Gastroesophageal sphincter (tissue), 4 donors: ENCODE results near the gene CAPG. TPM values are rescaled to one million over a fixed set of nuclear protein-coding genes. Genes with fewer than 3 reads are reported as not detected.

ENCODE experiments used
- ATAC-seq: fragments of 150-250 bp; one replicate; pipeline ENCODE4 v1.9.1; 2016; ENCODE audit warnings: mild to moderate bottlenecking, moderate library complexity
- H3K27ac ChIP-seq, 4 donors: fragments of 200-600 bp; sonication (generic) in 3 of 4; 1 replicate in 3 of 4; 2 replicates in 1 of 4; pipeline ENCODE4 v1.5.1; 2016 to 2019
- H3K27me3 ChIP-seq: fragments of 200-600 bp; sonication (generic); one replicate; pipeline ENCODE4 v1.5.1; 2019
- H3K36me3 ChIP-seq, 2 donors: fragments of 200-600 bp; sonication (generic); one replicate each; pipeline ENCODE4 v1.5.1; 2019; ENCODE audit warnings: control low read depth in 1 of 2
- H3K4me1 ChIP-seq, 3 donors: fragments of 200-600 bp; sonication (generic); 1 replicate in 2 of 3; 2 replicates in 1 of 3; pipeline ENCODE4 v1.5.1; 2016 to 2019; ENCODE audit warnings: control low read depth in 2 of 3
- H3K4me3 ChIP-seq, 2 donors: fragments of 200-600 bp; sonication (generic); one replicate each; pipeline ENCODE4 v1.5.1; 2019; ENCODE audit warnings: mild to moderate bottlenecking in 1 of 2, moderate library complexity in 1 of 2
- H3K9me3 ChIP-seq, 3 donors: fragments of 200-600 bp; sonication (generic); one replicate each; pipeline ENCODE4 v1.5.1; 2017 to 2019; ENCODE audit warnings: control low read depth in 2 of 3
- EP300 ChIP-seq: sonication (generic); formaldehyde crosslinking; IDR thresholded peaks from one replicate; pipeline ENCODE4 v1.6.1; 2017; ENCODE audit warnings: antibody characterized with exemption, mild to moderate bottlenecking
- POLR2A ChIP-seq, 2 donors: fragments of 450-650 bp; IDR thresholded peaks; one replicate each; pipeline ENCODE4 v1.6.1; 2017; ENCODE audit warnings: antibody characterized with exemption in 2 of 2, mild to moderate bottlenecking in 2 of 2, moderate library complexity in 1 of 2
- POLR2AphosphoS5 ChIP-seq: sonication (generic); formaldehyde crosslinking; IDR thresholded peaks from one replicate; pipeline ENCODE4 v1.6.1; 2017; ENCODE audit warnings: antibody characterized with exemption
- WGBS, 2 donors: methylation state at CpG; one replicate each; pipeline ENCODE4 v1.1.5; 2018; ENCODE audit warnings: low coverage in 1 of 2; 5-methylcytosine and 5-hydroxymethylcytosine counted together
- total RNA-seq, 4 donors: library from RNA; depleted of rRNA; stranded (reverse); fragments of >200 nt; gene quantifications; one replicate each; pipeline ENCODE4 v1.1.0, GENCODE V29; 2016
- TF ChIP-seq, protein P1 (sequence below), 4 experiments: fragments of 200-600 bp in 2 of 4; fragments of 450-650 bp in 2 of 4; sonication (generic) in 1 of 4; IDR thresholded peaks; one replicate each; pipeline ENCODE4 v1.5.1; 2017 to 2019; ENCODE audit warnings: antibody characterized with exemption in 4 of 4, mild to moderate bottlenecking in 2 of 4, moderate library complexity in 2 of 4

The CAPG gene
- total RNA-seq, 4 donors from 2014 or later: 42.2 to 69.2 (median 60.2) TPM

DNA sequence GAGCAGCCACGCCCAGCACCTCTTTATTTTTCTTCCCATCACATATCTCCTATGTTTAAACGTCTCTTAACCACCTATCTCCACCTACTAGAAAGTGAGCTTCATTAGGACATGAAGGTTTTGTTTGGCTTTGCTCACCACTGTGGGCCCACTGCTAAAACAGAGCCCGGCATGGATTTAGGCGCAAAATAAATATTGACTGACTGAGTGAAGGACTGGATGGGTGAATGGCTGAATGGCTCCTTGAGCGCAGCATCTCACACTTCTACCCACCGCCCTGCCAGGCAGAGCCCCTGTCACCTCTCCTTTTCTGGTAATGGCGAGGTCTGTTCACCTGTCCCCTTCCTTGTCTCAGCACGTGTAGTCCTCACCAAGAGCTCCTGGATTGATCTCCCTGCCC lies 10.1 kb downstream of the CAPG start:
- Histone ChIP-seq H3K27me3 (no peaks in the 10 kb centered on the region), H3K9me3 (no peaks in the 10 kb centered on the region), H3K36me3 (peaks cover 0 to 31% of the 10 kb centered on the region in 2 donors), H3K4me1 (peaks cover 0 to 30% (median 0%) of the 10 kb centered on the region in 3 donors), H3K27ac (no peak overlapping the region), H3K4me3 (no peak overlapping the region)
- WGBS, 2 donors: 95 to 97% methylated on average over 5 to 8 of the region's 8 CpGs
- ATAC-seq: no peak
- TF ChIP-seq EP300 (no peak), POLR2A (IDR thresholded peaks at IDR 0.05) (no peak), POLR2AphosphoS5 (no peak)
- TF ChIP-seq, protein P1, sequence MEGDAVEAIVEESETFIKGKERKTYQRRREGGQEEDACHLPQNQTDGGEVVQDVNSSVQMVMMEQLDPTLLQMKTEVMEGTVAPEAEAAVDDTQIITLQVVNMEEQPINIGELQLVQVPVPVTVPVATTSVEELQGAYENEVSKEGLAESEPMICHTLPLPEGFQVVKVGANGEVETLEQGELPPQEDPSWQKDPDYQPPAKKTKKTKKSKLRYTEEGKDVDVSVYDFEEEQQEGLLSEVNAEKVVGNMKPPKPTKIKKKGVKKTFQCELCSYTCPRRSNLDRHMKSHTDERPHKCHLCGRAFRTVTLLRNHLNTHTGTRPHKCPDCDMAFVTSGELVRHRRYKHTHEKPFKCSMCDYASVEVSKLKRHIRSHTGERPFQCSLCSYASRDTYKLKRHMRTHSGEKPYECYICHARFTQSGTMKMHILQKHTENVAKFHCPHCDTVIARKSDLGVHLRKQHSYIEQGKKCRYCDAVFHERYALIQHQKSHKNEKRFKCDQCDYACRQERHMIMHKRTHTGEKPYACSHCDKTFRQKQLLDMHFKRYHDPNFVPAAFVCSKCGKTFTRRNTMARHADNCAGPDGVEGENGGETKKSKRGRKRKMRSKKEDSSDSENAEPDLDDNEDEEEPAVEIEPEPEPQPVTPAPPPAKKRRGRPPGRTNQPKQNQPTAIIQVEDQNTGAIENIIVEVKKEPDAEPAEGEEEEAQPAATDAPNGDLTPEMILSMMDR (IDR thresholded peaks at IDR 0.05): no peak

DNA sequence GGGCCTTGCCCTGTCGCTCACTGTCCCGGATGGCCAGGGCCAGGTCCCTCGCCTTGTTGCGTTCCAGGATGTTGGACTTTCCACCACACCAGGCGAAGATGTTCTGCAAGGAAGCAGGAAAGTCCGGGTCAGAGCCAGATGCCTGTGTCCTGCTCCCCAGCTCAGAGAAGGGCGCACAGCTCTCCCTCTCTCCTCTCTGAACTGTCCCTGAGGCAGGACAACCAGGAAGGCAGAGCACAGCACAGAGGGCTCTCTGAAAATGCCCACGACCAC lies 11.0 kb downstream of the CAPG start:
- no peak for TF ChIP-seq POLR2A (IDR thresholded peaks at IDR 0.05)
- H3K4me1 ChIP-seq: peaks cover 0 to 35% (median 0%) of the 10 kb centered on the region in 3 donors
- no peak overlapping the region for H3K27ac ChIP-seq
- no peak for ATAC-seq
- H3K4me3 ChIP-seq: no peak overlapping the region
- H3K27me3 ChIP-seq: no peaks in the 10 kb centered on the region
- H3K36me3 ChIP-seq: peaks cover 0 to 40% of the 10 kb centered on the region in 2 donors
- no peaks in the 10 kb centered on the region for H3K9me3 ChIP-seq
- WGBS, 2 donors: 100% methylated on average over 2 of the region's 8 CpGs; no CpG with 5 or more reads in 1 of the 2 donors

DNA sequence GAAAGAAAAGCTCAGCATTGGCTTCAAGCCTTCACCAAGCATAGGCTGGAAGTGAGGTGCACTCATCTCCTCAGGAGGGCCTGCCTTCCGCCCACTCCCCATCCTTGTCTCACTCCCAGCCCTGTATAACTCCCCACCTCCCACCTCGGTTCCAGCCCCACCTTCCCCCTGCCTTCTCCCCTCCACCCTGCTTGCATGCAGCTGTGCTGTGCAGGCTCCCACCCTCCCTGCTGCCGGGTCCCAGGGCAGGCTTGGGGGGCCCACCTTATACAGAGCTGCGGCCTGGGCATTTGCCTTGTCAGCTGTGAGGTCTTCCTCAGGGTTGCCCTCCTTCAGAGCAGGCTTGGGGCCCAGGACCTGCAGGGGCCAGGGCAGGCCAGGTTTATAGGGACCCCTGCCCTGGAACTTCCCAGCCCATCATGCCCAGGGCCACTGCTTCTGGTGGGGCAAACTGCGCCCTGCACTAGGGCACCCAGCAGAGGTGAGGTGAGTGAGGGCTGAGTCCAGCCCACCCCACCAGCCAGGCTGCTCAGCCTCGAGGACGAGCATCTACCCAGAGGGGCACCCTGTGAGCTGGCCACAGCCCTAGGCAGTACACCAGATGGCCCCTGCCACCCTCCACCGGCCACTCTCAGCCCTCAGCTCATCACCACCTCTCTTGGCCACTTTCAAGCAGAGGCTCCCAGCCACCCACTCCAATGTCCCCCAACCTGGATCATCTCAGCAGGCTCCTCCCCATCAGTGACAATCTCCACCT lies 11.6 kb downstream of the CAPG start:
- ATAC-seq: no peak
- WGBS, 2 donors: 75% methylated on average over 2 of the region's 8 CpGs; no CpG with 5 or more reads in 1 of the 2 donors
- peak overlapping the region in 1 of 4 donors; percentile 77 for H3K27ac ChIP-seq

DNA sequence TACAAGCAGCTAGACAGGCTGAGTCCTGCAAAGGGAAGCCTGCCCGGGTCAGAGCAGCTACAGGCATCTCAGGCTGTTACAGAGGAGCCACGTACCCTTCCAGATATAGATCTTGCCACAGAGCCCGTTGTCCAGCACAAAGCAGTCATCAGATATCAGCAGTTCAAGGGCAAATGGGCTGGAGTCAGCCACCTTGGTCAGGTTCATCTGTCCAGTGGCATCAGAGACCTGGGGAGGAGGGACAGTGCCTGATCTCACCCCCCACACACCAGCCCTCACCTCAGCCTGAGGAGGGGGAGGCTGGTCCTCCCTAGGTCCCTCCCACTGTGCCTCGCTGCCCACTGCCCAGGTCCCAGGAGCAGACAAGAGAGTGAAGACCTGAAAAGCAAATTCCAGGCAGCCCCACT lies 12.2 kb downstream of the CAPG start:
- Histone ChIP-seq H3K4me3 (no peak overlapping the region), H3K36me3 (peaks cover 0 to 44% of the 10 kb centered on the region in 2 donors), H3K27ac (peak overlapping the region in 1 of 4 donors; percentile 77), H3K9me3 (no peaks in the 10 kb centered on the region), H3K4me1 (peaks cover 0 to 39% (median 0%) of the 10 kb centered on the region in 3 donors), H3K27me3 (no peaks in the 10 kb centered on the region)
- WGBS, 2 donors: 75% methylated on average over 3 of the region's 4 CpGs; no CpG with 5 or more reads in 1 of the 2 donors
- no peak for ATAC-seq
- TF ChIP-seq, protein P1 (IDR thresholded peaks at IDR 0.05): no peak
- TF ChIP-seq POLR2AphosphoS5 (no peak), POLR2A (IDR thresholded peaks at IDR 0.05) (no peak), EP300 (no peak)

More for the DNA sequence above, 11.6 kb downstream of the CAPG start:
- Histone ChIP-seq H3K27me3 (no peaks in the 10 kb centered on the region), H3K4me3 (no peak overlapping the region), H3K36me3 (peaks cover 0 to 44% of the 10 kb centered on the region in 2 donors), H3K9me3 (no peaks in the 10 kb centered on the region), H3K4me1 (peaks cover 0 to 39% (median 0%) of the 10 kb centered on the region in 3 donors)
- TF ChIP-seq, protein P1 (IDR thresholded peaks at IDR 0.05): no peak
- no peak for TF ChIP-seq EP300

DNA sequence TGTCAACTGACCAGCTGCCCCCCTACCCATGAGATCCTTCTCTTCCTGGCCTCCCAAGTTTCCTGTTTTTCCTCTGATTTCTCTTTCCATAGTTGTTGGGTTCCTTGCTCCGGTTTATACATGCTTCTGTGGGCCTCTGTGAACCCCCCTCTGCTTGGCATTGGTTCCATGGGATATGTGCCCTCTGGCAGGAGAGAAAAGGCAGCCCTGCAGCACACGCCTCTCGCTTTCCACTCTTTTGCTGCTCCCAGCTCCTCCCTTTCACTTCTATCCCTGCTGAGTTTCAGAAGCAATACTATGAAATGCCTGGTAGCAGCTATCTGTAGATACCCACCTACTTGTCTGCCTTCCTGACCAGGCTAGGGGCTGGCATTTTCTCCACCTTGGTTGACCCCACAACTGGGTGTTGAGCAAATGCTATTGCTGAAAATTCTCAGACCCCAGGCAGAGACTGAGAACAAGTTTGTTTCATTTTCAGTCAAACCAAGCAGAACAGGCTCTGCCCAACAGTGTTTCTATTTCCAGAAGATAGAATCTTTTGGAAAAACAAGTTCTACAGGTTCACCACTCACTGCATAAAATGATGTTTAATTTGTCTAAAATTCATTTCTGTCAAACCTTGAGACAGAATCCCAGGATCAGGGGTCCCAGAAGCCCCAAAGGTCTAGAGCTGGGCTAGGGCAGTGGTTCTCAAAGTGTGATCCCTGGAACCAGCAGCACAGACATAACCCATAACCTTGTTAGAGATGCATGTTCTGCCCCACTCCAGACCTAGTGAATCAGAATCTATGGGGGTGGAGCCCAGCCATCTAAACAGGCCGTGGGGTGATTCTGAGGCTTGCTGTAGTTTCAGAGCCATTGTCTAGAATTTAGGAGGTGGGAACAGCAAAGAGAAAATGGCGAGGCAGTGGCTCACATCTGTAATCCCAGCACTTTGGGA lies 13.4 kb downstream of the CAPG start:
- H3K27me3 ChIP-seq: no peaks in the 10 kb centered on the region
- ATAC-seq: peak; percentile 50
- peak overlapping the region in 3 of 4 donors; percentile 53 to 77 (median 59) for H3K27ac ChIP-seq
- no peaks in the 10 kb centered on the region for H3K9me3 ChIP-seq
- TF ChIP-seq EP300: no peak
- TF ChIP-seq POLR2A (IDR thresholded peaks at IDR 0.05): no peak
- TF ChIP-seq, protein P1 (IDR thresholded peaks at IDR 0.05): no peak
- no peak for TF ChIP-seq POLR2AphosphoS5
- WGBS, 2 donors: 21 to 31% methylated on average over 2 of the region's 5 CpGs
- peak overlapping the region in 1 of 2 donors; percentile 15 for H3K4me3 ChIP-seq
- H3K4me1 ChIP-seq: peaks cover 0 to 39% (median 0%) of the 10 kb centered on the region in 3 donors
- H3K36me3 ChIP-seq: peaks cover 0 to 54% of the 10 kb centered on the region in 2 donors
